ENCODE data around the gene SLC25A18. TPM values are rescaled to one million over a fixed set of nuclear protein-coding genes. Genes with fewer than 3 reads are reported as not detected.

Gene SLC25A18
- total RNA-seq, 2 donors from 2014 or later, result 6.9 to 14.3 TPM

- Mint-ChIP-seq H3K9me3 (no peaks in the 10 kb centered on the region), H3K4me1 (no peaks in the 10 kb centered on the region), H3K4me3 (no peak overlapping the region), H3K27ac (peak overlapping the region; percentile 65), H3K36me3 (ENCODE audit: low read depth) (peaks cover 60% of the 10 kb centered on the region), H3K27me3 (ENCODE audit: insufficient read depth) (no peaks in the 10 kb centered on the region)
- Histone ChIP-seq H3K9ac (ENCODE audit: extremely low read depth, low read length, poor library complexity, severe bottlenecking) (no peak overlapping the region), H3K36me3 (ENCODE audit: control insufficient read depth, insufficient read depth, low read length) (peaks cover 68% of the 10 kb centered on the region), H3K4me3 (ENCODE audit: low read length) (no peak overlapping the region), H3K9me3 (ENCODE audit: control insufficient read depth, low read length) (no peaks in the 10 kb centered on the region), H3K27ac (ENCODE audit: low read depth, low read length) (peak overlapping the region; percentile 48), H3K27me3 (ENCODE audit: control insufficient read depth, insufficient read depth, low read length, poor library complexity, severe bottlenecking) (no peaks in the 10 kb centered on the region), H3K4me1 (ENCODE audit: control insufficient read depth, insufficient read depth, low read length) (no peaks in the 10 kb centered on the region)
- no peak for DNase-seq
- WGBS, 2 experiments (ENCODE audit: insufficient coverage in 1 of 2, insufficient read length in 1 of 2), result 92 to 100% methylated on average over 2 of the region's 2 CpGs
- TF ChIP-seq, protein P1, sequence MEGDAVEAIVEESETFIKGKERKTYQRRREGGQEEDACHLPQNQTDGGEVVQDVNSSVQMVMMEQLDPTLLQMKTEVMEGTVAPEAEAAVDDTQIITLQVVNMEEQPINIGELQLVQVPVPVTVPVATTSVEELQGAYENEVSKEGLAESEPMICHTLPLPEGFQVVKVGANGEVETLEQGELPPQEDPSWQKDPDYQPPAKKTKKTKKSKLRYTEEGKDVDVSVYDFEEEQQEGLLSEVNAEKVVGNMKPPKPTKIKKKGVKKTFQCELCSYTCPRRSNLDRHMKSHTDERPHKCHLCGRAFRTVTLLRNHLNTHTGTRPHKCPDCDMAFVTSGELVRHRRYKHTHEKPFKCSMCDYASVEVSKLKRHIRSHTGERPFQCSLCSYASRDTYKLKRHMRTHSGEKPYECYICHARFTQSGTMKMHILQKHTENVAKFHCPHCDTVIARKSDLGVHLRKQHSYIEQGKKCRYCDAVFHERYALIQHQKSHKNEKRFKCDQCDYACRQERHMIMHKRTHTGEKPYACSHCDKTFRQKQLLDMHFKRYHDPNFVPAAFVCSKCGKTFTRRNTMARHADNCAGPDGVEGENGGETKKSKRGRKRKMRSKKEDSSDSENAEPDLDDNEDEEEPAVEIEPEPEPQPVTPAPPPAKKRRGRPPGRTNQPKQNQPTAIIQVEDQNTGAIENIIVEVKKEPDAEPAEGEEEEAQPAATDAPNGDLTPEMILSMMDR (conservative IDR thresholded peaks at IDR 0.05), result no peak
These were observed 26.1 kb upstream of the SLC25A18 start for GRCh38 chr22:17537155-17537554.

GRCh38 chr22:17540481-17540880, 22.8 kb upstream of the SLC25A18 start:
- H3K27me3 ChIP-seq (ENCODE audit: control insufficient read depth, insufficient read depth, low read length, poor library complexity, severe bottlenecking), result no peaks in the 10 kb centered on the region
- H3K9ac ChIP-seq (ENCODE audit: extremely low read depth, low read length, poor library complexity, severe bottlenecking), result no peak overlapping the region
- H3K27ac Mint-ChIP-seq, result peak overlapping the region; percentile 44
- DNase-seq, result peak; percentile 78
- no peaks in the 10 kb centered on the region for H3K4me1 ChIP-seq (ENCODE audit: control insufficient read depth, insufficient read depth, low read length)
- H3K27me3 Mint-ChIP-seq (ENCODE audit: insufficient read depth), result no peaks in the 10 kb centered on the region
- H3K9me3 Mint-ChIP-seq, result no peaks in the 10 kb centered on the region
- TF ChIP-seq, protein P1 (conservative IDR thresholded peaks at IDR 0.05), result peak; percentile 72
- H3K4me1 Mint-ChIP-seq, result no peaks in the 10 kb centered on the region
- H3K36me3 Mint-ChIP-seq (ENCODE audit: low read depth), result peaks cover 74% of the 10 kb centered on the region
- no peak overlapping the region for H3K4me3 Mint-ChIP-seq
- no peak overlapping the region for H3K4me3 ChIP-seq (ENCODE audit: low read length)
- H3K36me3 ChIP-seq (ENCODE audit: control insufficient read depth, insufficient read depth, low read length), result peaks cover 75% of the 10 kb centered on the region
- 89 to 95% methylated on average over 11 to 15 of the region's 15 CpGs for WGBS, 2 experiments (ENCODE audit: insufficient coverage in 1 of 2, insufficient read length in 1 of 2)
- H3K27ac ChIP-seq (ENCODE audit: low read depth, low read length), result no peak overlapping the region
- no peaks in the 10 kb centered on the region for H3K9me3 ChIP-seq (ENCODE audit: control insufficient read depth, low read length)

- peaks cover 76% of the 10 kb centered on the region for H3K36me3 Mint-ChIP-seq (ENCODE audit: low read depth)
- Histone ChIP-seq H3K4me1 (ENCODE audit: control insufficient read depth, insufficient read depth, low read length) (no peaks in the 10 kb centered on the region), H3K27me3 (ENCODE audit: control insufficient read depth, insufficient read depth, low read length, poor library complexity, severe bottlenecking) (no peaks in the 10 kb centered on the region), H3K9me3 (ENCODE audit: control insufficient read depth, low read length) (no peaks in the 10 kb centered on the region), H3K4me3 (ENCODE audit: low read length) (no peak overlapping the region), H3K36me3 (ENCODE audit: control insufficient read depth, insufficient read depth, low read length) (peaks cover 84% of the 10 kb centered on the region), H3K27ac (ENCODE audit: low read depth, low read length) (no peak overlapping the region), H3K9ac (ENCODE audit: extremely low read depth, low read length, poor library complexity, severe bottlenecking) (no peak overlapping the region)
- TF ChIP-seq, protein P1 (conservative IDR thresholded peaks at IDR 0.05), result no peak
- H3K9me3 Mint-ChIP-seq, result no peaks in the 10 kb centered on the region
- H3K4me1 Mint-ChIP-seq, result no peaks in the 10 kb centered on the region
- H3K27ac Mint-ChIP-seq, result no peak overlapping the region
- no peak overlapping the region for H3K4me3 Mint-ChIP-seq
- no peak for DNase-seq
- no peaks in the 10 kb centered on the region for H3K27me3 Mint-ChIP-seq (ENCODE audit: insufficient read depth)
- WGBS, 2 experiments (ENCODE audit: insufficient coverage in 1 of 2, insufficient read length in 1 of 2), result 96 to 100% methylated on average over 7 of the region's 7 CpGs
These were observed 21.8 kb upstream of the SLC25A18 start for GRCh38 chr22:17541476-17541875.
